Endothelial cell of umbilical vein (primary cell): Measurements from ENCODE around the gene HEYL. TPM values are rescaled to one million over a fixed set of nuclear protein-coding genes. Genes with fewer than 3 reads are reported as not detected.

Source experiments
- BruUV-seq: library from RNA; stranded (reverse); fragments of 400-500 nt; replicated peaks from 2 replicates; lab custom pipeline; 2021; lab: Mats Ljungman, UMichigan
- CTCF ChIA-PET: fragments of 300-600, 350-600 bp; sonication (Branson Sonifier 250); formaldehyde crosslinking; loops from one replicate; lab custom pipeline; 2021; ENCODE audit warnings: antibody characterized with exemption, inconsistent platforms; lab: Charles Lee
- POLR2A ChIA-PET: fragments of 300-600, 350-600 bp; sonication (Branson Sonifier 250); formaldehyde crosslinking; loops from one replicate; lab custom pipeline; 2021; ENCODE audit warnings: antibody characterized with exemption, inconsistent platforms; lab: Charles Lee
- DNase-seq: peaks from one replicate; pipeline ENCODE4 v3.0.0-alpha.2; 2011; ENCODE audit warnings: low read depth, low spot score
- FAIRE-seq: peaks from 2 replicates; lab custom pipeline; 2011; peaks lifted over from hg19 to GRCh38; lab: Jason Lieb, UNC
- H2AFZ ChIP-seq: 2 replicates; pipeline ENCODE4 v1.6.0; 2012; ENCODE audit warnings: low read depth, low read length, control low read depth, inconsistent platforms
- H3K27ac ChIP-seq: 2 replicates; pipeline ENCODE4 v1.5.1; 2011; ENCODE audit warnings: low read depth, mild to moderate bottlenecking, control low read depth, low read length, moderate library complexity; ENCODE audit not compliant: insufficient read depth
- H3K27me3 ChIP-seq, 2 experiments: 2 replicates each; pipeline versions ENCODE4 v1.6.0 to v1.6.1; 2011; ENCODE audit warnings: low read length in 2 of 2, mixed read lengths in 1 of 2; ENCODE audit not compliant: control insufficient read depth in 2 of 2, insufficient read depth in 2 of 2
- H3K36me3 ChIP-seq, 2 experiments: 2 replicates in 1 of 2; 3 replicates in 1 of 2; pipeline ENCODE4 v1.5.1; 2011; ENCODE audit warnings: low read length in 2 of 2, mild to moderate bottlenecking in 1 of 2, moderate library complexity in 1 of 2; ENCODE audit not compliant: control insufficient read depth in 2 of 2, insufficient read depth in 2 of 2; ENCODE audit errors: extremely low read depth in 1 of 2
- H3K4me1 ChIP-seq: 3 replicates; pipeline ENCODE4 v1.5.1; 2011; ENCODE audit warnings: mild to moderate bottlenecking, low read length; ENCODE audit not compliant: control insufficient read depth, insufficient read depth; ENCODE audit errors: extremely low read depth
- H3K4me2 ChIP-seq: 2 replicates; pipeline ENCODE4 v1.6.1; 2011; ENCODE audit warnings: low read length, control low read depth, mixed read lengths; ENCODE audit not compliant: insufficient read depth
- H3K4me3 ChIP-seq, 3 experiments: fragments of 200-600 bp in 1 of 3; sonication (generic), shearing (Covaris generic) in 1 of 3; replicated peaks in 1 of 3; 2 replicates each; pipeline ENCODE4 v1.5.1; 2011 to 2016; ENCODE audit warnings: control low read depth in 3 of 3, low read length in 3 of 3, mild to moderate bottlenecking in 2 of 3, inconsistent platforms in 1 of 3, low read depth in 1 of 3, moderate library complexity in 1 of 3; ENCODE audit not compliant: insufficient read depth in 1 of 3
- H3K79me2 ChIP-seq: 2 replicates; pipeline ENCODE4 v1.6.0; 2012; ENCODE audit warnings: low read length, inconsistent platforms; ENCODE audit not compliant: control insufficient read depth, insufficient read depth
- H3K9ac ChIP-seq: replicated peaks from 2 replicates; pipeline ENCODE3; 2011; ENCODE audit warnings: low read length, control low read depth; ENCODE audit not compliant: insufficient read depth; ENCODE audit errors: extremely low read depth
- H3K9me1 ChIP-seq: replicated peaks from 3 replicates; pipeline ENCODE4 v1.6.0; 2011; ENCODE audit warnings: mild to moderate bottlenecking, low read length; ENCODE audit not compliant: control insufficient read depth, insufficient read depth; ENCODE audit errors: extremely low read depth
- H3K9me3 ChIP-seq: replicated peaks from 2 replicates; pipeline ENCODE4 v1.5.1; 2012; ENCODE audit warnings: low read length, inconsistent platforms; ENCODE audit not compliant: control insufficient read depth, insufficient read depth
- H4K20me1 ChIP-seq: replicated peaks from 2 replicates; pipeline ENCODE3; 2011; ENCODE audit warnings: mild to moderate bottlenecking, low read length; ENCODE audit not compliant: control insufficient read depth, insufficient read depth; ENCODE audit errors: extremely low read depth
- CTCF ChIP-seq, 2 donors: IDR thresholded peaks; 1 replicate in 1 of 2; 2 replicates in 1 of 2; pipeline ENCODE4 v1.5.1; 2011; ENCODE audit warnings: low read length in 2 of 2, mild to moderate bottlenecking in 2 of 2, moderate library complexity in 2 of 2, control low read depth in 1 of 2, inconsistent platforms in 1 of 2, low read depth in 1 of 2; ENCODE audit not compliant: insufficient read depth in 1 of 2; ENCODE audit errors: extremely low read depth in 1 of 2
- EZH2 ChIP-seq: IDR thresholded peaks from 2 replicates; pipeline ENCODE4 v1.6.1; 2012; ENCODE audit warnings: borderline replicate concordance, low read depth, mild to moderate bottlenecking, moderate library complexity, low read length, inconsistent platforms; ENCODE audit not compliant: severe bottlenecking
- FOS ChIP-seq: IDR thresholded peaks from 2 replicates; pipeline ENCODE4 v1.6.1; 2011; ENCODE audit warnings: mild to moderate bottlenecking, low read length, moderate library complexity, borderline replicate concordance; ENCODE audit not compliant: insufficient read depth
- GATA2 ChIP-seq: IDR thresholded peaks from 2 replicates; pipeline ENCODE4 v1.7.0; 2011; ENCODE audit warnings: low read depth, mild to moderate bottlenecking, moderate library complexity, mixed read lengths, low read length; ENCODE audit not compliant: insufficient read length, insufficient read depth
- JUN ChIP-seq: IDR thresholded peaks from 2 replicates; pipeline ENCODE4 v1.6.1; 2011; ENCODE audit warnings: borderline replicate concordance, low read depth; ENCODE audit not compliant: insufficient read length, insufficient read depth
- MAX ChIP-seq: IDR thresholded peaks from 2 replicates; pipeline ENCODE4 v1.6.1; 2011; ENCODE audit not compliant: insufficient read depth, insufficient read length
- MYC ChIP-seq: IDR thresholded peaks from one replicate; pipeline ENCODE4 v1.6.1; 2011; ENCODE audit warnings: mild to moderate bottlenecking, low read depth, low read length
- POLR2A ChIP-seq: IDR thresholded peaks from 2 replicates; pipeline ENCODE4 v1.6.1; 2012; ENCODE audit warnings: low read depth, mild to moderate bottlenecking, control low read depth, low read length
- POLR2AphosphoS5 ChIP-seq: IDR thresholded peaks from 2 replicates; pipeline ENCODE4 v1.6.1; 2012; ENCODE audit warnings: low read depth, mild to moderate bottlenecking, control low read depth, low read length, moderate library complexity; ENCODE audit not compliant: insufficient read depth
- dilution Hi-C: fragments of 300-500 bp; cut with MboI; formaldehyde crosslinking; loops from one replicate; pipeline ENCODE4 v1.15.0; 2019; ENCODE audit warnings: low sequenced_read_pairs; ENCODE audit not compliant: extremely low pct_ligation_motif_present
- intact Hi-C: fragments of 100-400 bp; cut with micrococcal nuclease; formaldehyde crosslinking; loops from one replicate; pipeline ENCODE4 v1.10.0; 2022
- polyA plus RNA-seq, 4 experiments: library from polyadenylated mRNA; depleted of rRNA in 3 of 4; stranded (reverse) in 3 of 4; unstranded in 1 of 4; fragments of >200 nt; gene quantifications; 2 replicates each; pipeline versions ENCODE4 v1.2.1 to v1.2.3, GENCODE V29; 2011 to 2012; ENCODE audit warnings: missing spikeins in 1 of 4
- total RNA-seq: library from RNA; stranded (reverse); gene quantifications from 2 replicates; pipeline ENCODE4 v1.2.3, GENCODE V29; 2021

The HEYL gene
- total and polyA plus RNA-seq, 2 donors (not counting 3 experiments of a cell fraction or from before 2014, with no cell fraction given): not detected

GRCh38 chr1:39625462-39626273, 13.8 kb downstream of the HEYL start:
- DNase-seq: no peak
- BruUV-seq: no TSS peak

More at GRCh38 chr1:39625462-39626273, 13.8 kb downstream of the HEYL start:
- no peaks in the 10 kb centered on the region for H3K4me1 ChIP-seq
- intact Hi-C loops (no loop called here), dilution Hi-C loops (no loop called here)
- H3K36me3 ChIP-seq: no peaks in the 10 kb centered on the region
- H3K27me3 ChIP-seq: peaks cover 13 to 21% of the 10 kb centered on the region in 2 experiments
- H3K9me3 ChIP-seq: no peaks in the 10 kb centered on the region
- TF ChIP-seq MYC: no peak
- no peak for TF ChIP-seq CTCF (IDR thresholded peaks at IDR 0.05; ENCODE audit: extremely low read depth in 1 of 2, insufficient read depth in 1 of 2, low read depth in 1 of 2, low read length in 2 of 2)
- TF ChIP-seq JUN: no peak
- TF ChIP-seq FOS: no peak
- no peak for TF ChIP-seq MAX
- TF ChIP-seq POLR2A: no peak
- TF ChIP-seq EZH2: no peak
- no peak for TF ChIP-seq POLR2AphosphoS5
- no peak for TF ChIP-seq GATA2
- POLR2A ChIA-PET: no interaction called here
- CTCF ChIA-PET: interaction anchor here (2.2 kb wide), 1 partner anchor 20 kb away, joined by 12 read pairs; no protein-coding TSS in a partner anchor
- no peak overlapping the region for H3K4me3 ChIP-seq
- FAIRE-seq: no peak
- no peaks in the 10 kb centered on the region for H3K9me1 ChIP-seq
- no peaks in the 10 kb centered on the region for H3K79me2 ChIP-seq
- no peak overlapping the region for H2AFZ ChIP-seq
- no peak overlapping the region for H3K27ac ChIP-seq
- no peaks in the 10 kb centered on the region for H4K20me1 ChIP-seq
- H3K4me2 ChIP-seq: no peak overlapping the region
- no peak overlapping the region for H3K9ac ChIP-seq
